ENCODE results near the gene SRGAP2C.
"Not testable (repeated sequence)": the region's sequence is repeated elsewhere in the genome, so short reads cannot be mapped to it uniquely, and the experiment has no call there.

SRGAP2C gene

GRCh38 chr1:121386319-121386948 is 201.7 kb downstream of the SRGAP2C start:
- DNase-seq, result not testable (repeated sequence)

GRCh38 chr1:121389895-121390560 is 205.3 kb downstream of the SRGAP2C start:
- DNase-seq, result not testable (repeated sequence)

- DNase-seq, result not testable (repeated sequence)
Observed at GRCh38 chr1:121392130-121392529, 207.4 kb downstream of the SRGAP2C start.

GRCh38 chr1:121395718-121396201 is 211.0 kb downstream of the SRGAP2C start:
- DNase-seq, result not testable (repeated sequence)

GRCh38 chr1:121396335-121397081 is 211.7 kb downstream of the SRGAP2C start:
- not testable (repeated sequence) for DNase-seq

GRCh38 chr1:121397101-121397500 is 212.3 kb downstream of the SRGAP2C start:
- DNase-seq, result not testable (repeated sequence)

- DNase-seq, result not testable (repeated sequence)
Observed at GRCh38 chr1:121399193-121399592, 214.4 kb downstream of the SRGAP2C start.

GRCh38 chr1:121400108-121400507 is 215.3 kb downstream of the SRGAP2C start:
- DNase-seq, result not testable (repeated sequence)

- DNase-seq, result not testable (repeated sequence)
Observed at GRCh38 chr1:121400541-121401310, 216.0 kb downstream of the SRGAP2C start.

GRCh38 chr1:121401375-121401955 is 216.7 kb downstream of the SRGAP2C start:
- DNase-seq, result not testable (repeated sequence)

- not testable (repeated sequence) for DNase-seq
Observed at GRCh38 chr1:121403254-121403653, 218.5 kb downstream of the SRGAP2C start.

GRCh38 chr1:121408354-121408753 is 223.6 kb downstream of the SRGAP2C start:
- DNase-seq, result no peak

- no peak for DNase-seq
Observed at GRCh38 chr1:121413821-121414220, 229.0 kb downstream of the SRGAP2C start.

GRCh38 chr1:121414905-121415304 is 230.1 kb downstream of the SRGAP2C start:
- no peak for DNase-seq

GRCh38 chr1:121417325-121417923 is 232.6 kb downstream of the SRGAP2C start:
- no peak for DNase-seq

GRCh38 chr1:121418369-121419049 is 233.7 kb downstream of the SRGAP2C start:
- no peak for DNase-seq

- DNase-seq, result not testable (repeated sequence)
Observed at GRCh38 chr1:121419050-121419615, 234.4 kb downstream of the SRGAP2C start.

GRCh38 chr1:121421490-121421889 is 236.7 kb downstream of the SRGAP2C start:
- not testable (repeated sequence) for DNase-seq

GRCh38 chr1:121423956-121424355 is 239.2 kb downstream of the SRGAP2C start:
- not testable (repeated sequence) for DNase-seq

- DNase-seq, result not testable (repeated sequence)
Observed at GRCh38 chr1:121433517-121433916, 248.7 kb downstream of the SRGAP2C start.

GRCh38 chr1:121438862-121439261 is 254.1 kb downstream of the SRGAP2C start:
- DNase-seq, result not testable (repeated sequence)

Measured in effector CD4-positive, alpha-beta T cell (primary cell).